Astrocyte of the hippocampus (primary cell): ENCODE results near the gene POLN.
A peak's percentile ranks its signal among the peaks of the same experiment; 100 is the strongest.

Experiments
- DNase-seq: peaks from one replicate; pipeline ENCODE4 v3.0.0; 2011; ENCODE audit warnings: low read depth, low spot score

Gene POLN

GRCh38 chr4:2116687-2117400 lies 125.1 kb downstream of the POLN start:
- no peak for DNase-seq

DNA sequence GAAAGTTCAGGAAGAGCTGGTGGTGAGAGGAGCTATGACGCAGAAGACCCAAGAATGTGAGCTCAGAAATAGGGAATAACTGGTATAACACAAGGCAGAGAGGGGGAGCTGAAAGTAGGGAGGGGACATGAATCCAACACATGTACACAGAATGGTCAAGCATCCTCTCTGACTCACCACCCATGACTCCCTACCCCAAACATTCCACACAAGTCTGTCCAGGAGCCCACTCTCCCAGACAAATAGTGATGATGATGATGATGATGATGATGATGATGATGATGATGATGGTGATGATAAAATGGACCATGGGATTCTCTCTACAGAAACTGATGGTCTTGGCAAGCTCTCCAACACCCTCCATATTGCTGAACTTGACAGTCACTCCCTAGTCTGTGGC lies 136.4 kb downstream of the POLN start:
- peak; percentile 36 for DNase-seq

- DNase-seq, result no peak
Measured at GRCh38 chr4:2104556-2105345, 137.2 kb downstream of the POLN start.

GRCh38 chr4:2103843-2104547 lies 137.9 kb downstream of the POLN start:
- DNase-seq, result no peak

DNA sequence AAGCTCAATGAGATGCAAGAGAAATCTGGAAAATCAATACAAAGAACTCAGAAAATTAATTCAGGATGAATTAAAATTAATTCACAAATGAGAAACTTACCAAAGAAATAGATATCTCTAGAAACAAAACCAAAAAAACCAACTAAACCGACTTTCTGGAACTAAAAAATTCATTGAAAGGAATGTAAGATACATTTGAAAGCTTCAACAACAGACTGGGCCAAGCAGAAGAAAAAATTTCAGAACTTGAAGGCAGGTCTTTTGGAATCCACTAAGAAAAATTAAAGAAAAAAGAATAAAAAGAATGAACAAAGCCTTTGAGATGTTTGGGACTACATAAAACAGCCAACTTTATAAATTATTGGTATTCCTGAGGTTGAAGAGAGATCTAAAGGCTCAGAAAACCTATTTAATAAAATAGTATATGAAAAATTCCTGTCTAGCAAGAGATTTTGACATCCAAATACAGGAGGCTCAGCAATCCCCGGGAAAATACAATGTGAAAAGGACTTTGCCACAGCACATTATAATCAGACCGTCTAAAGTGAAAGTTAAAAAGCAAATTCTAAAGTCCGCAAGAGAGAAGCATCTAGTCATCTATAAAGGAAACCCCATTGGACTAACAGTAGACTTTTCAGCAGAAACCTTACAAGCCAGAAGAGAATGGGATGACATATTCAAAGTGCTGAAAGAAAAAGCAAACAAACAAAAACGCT lies 138.6 kb downstream of the POLN start:
- DNase-seq, result no peak

GRCh38 chr4:2102045-2102883 lies 139.7 kb downstream of the POLN start:
- no peak for DNase-seq

DNA sequence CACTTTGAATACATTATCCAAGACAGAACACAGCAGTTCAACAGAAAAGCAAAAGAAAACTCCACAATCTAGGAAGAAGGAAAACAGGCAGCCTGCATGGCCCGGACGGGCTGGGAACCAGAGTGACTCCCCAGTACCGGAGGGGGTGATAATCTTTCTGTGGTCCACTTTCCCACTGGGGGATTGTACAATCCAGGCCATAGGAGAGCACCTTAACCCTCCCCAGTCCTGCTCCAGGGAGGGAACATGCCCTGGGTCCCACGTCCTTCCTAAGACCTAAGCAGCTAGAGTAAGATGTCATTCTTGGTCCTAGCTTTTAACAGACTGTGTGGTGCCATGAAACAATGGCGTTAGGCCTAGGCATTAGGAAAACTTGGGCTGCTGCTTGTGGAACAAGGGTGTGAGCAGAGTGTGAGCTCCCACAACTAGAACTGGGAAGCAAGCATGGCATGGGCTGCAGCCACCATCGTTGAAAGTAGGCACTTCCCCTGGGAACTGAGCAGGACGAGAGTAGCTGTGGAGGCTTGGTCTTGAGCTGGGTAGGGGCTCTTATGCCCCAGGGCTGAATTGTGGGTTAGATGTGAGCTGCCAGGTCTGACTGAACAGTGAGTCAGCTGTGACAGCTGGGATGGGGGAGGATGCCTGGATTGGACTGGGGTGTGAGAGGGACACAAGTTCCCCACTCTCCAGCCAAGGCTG lies 140.4 kb downstream of the POLN start:
- peak; percentile 48 for DNase-seq

DNA sequence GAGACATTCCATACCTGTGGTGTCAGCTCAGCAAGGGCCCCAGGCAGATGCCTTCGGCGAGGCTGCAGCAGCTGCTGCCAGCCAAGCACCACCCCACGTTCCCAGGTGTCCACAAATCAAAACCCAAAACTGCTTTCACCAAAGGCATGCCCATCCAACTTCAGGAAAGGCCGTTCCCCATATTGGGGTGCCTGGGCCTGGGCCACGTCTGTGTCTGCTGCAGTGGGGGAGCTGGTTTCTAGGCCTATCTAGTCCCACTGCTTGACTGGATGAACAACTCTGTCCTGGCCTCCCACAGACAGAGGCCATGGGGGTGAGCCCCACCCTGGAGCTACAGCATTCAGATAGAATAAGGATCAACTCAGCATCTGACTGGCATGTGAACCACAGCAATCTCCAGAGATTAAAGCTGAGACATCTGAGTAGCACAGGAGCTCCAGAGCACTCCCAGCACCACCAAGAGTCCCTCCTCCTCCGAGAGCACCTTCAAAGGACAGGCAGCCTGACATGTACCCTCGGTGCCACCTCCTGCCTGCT lies 145.8 kb downstream of the POLN start:
- no peak for DNase-seq

DNA sequence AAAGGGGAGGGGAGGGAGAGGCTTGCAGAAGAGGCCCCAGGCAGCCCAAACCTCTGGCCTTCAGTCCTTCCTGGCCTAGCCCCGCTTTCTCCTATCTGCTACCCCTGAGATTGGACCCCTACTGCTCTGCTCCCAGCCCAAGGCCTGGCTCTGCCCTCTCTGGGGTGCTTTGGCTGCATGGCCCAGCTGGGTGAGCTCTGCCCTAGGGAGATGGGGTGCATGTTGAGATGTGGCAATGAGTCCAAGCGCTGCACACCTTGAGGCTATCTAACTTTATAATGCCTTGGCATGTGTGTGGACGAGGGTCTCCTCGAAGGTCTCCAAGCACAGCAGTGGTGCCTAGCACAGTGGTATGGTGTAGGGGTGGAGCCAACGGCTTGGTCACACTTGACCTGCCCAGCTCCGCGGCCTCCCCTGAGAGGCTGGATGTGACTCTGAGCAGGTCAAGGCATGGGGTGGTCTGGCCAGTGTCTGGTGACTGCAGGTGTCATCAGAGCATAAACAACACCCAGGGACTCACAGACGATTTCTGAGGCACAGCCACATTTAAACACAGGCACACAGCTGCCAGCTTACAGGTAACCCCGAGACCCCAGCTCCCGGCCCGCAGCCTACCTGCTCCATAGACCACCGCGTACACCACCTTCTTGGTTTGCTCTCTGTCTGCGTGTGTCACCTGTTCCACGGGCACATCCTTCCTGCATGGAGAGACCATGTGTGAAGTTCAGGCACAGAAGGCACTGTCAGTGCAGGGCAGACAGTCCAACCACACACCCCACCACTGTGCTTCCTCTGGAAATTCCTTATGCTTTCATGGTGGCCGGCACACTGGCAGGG lies 146.5 kb downstream of the POLN start:
- peak; percentile 79 for DNase-seq

GRCh38 chr4:2094545-2094944 lies 147.4 kb downstream of the POLN start:
- DNase-seq, result no peak

DNA sequence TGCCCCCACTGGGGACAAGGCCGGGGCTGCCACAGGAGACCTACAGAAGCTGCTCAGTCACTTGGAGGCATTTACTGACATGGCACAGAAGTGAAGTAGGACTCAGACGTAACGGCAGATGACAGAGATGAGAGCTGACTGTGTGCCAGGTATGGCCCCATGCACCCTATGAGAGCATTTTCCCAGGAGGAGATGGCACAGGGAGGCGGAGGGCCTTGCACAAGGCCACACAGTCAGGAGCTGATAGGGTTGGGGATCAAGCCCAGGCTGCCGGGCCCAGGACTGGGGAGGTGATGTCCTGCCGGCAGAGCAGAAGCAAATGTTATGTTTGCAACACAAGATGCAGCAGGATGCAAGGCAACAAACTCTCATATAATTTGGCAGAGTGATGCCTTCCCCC lies 148.7 kb downstream of the POLN start:
- DNase-seq, result no peak

- DNase-seq, result peak; percentile 49
Measured at GRCh38 chr4:2092669-2093053, 149.3 kb downstream of the POLN start.

- DNase-seq, result no peak
Measured at GRCh38 chr4:2091990-2092668, 149.8 kb downstream of the POLN start.

GRCh38 chr4:2090642-2091041 lies 151.3 kb downstream of the POLN start:
- no peak for DNase-seq

- no peak for DNase-seq
Measured at GRCh38 chr4:2089222-2089621, 152.7 kb downstream of the POLN start.

DNA sequence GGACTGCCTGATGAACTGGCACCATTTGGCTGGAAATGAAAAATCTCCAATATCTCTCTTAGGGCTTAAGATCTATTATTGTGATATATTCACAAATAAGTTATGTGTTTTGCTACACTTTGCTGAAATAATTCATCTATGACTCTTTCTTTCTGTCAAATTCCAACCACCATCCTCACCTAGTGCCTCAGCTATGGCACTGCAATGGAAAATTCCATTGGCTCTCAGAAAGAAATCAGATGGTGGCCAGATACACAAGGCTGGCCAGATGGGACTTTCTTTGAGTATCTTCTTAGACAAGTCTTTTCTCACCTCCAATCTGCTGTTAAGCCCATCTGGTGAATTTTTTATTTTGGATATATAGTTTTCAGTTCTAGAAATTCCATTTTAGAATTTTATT lies 154.8 kb downstream of the POLN start:
- DNase-seq, result no peak

GRCh38 chr4:2085496-2085901 lies 156.4 kb downstream of the POLN start:
- no peak for DNase-seq

- no peak for DNase-seq
Measured at GRCh38 chr4:2084316-2084715, 157.6 kb downstream of the POLN start.

- no peak for DNase-seq
Measured at GRCh38 chr4:2083826-2084160, 158.1 kb downstream of the POLN start.
